ENCODE results near the gene PRICKLE1. TPM values are rescaled to one million over a fixed set of nuclear protein-coding genes. Genes with fewer than 3 reads are reported as not detected.

The PRICKLE1 gene
- total RNA-seq, 1 donor from 2014 or later: 18.8 TPM

DNA sequence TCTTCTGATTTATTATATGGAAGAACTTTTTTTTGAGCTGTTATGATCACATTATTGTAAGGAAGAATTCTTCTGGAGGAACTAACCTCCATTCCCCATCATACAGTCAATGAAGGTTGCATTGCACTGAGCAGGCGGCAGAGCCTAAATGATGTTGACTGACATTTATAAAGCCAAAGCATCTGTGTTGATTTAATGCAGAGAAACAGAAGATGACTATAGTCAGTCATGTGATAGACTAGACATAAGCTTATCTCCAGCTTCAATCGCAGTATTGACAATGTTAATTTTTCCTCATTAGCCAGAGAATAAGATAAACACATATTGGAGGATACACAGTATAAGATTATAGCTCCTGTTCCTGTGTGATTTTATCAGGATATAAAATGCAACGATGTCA, 82.0 kb downstream of the PRICKLE1 start:
- Histone ChIP-seq H3K27me3 (ENCODE audit: low read depth) (no peaks in the 10 kb centered on the region), H3K4me3 (no peak overlapping the region), H3K36me3 (no peaks in the 10 kb centered on the region), H3K4me1 (peaks cover 4% of the 10 kb centered on the region), H3K9me3 (no peaks in the 10 kb centered on the region), H3K27ac (no peak overlapping the region)
- ATAC-seq (no peak), DNase-seq (no peak)
- intact Hi-C loops (cut with DNase I): no loop called here
- TF ChIP-seq, protein P1, sequence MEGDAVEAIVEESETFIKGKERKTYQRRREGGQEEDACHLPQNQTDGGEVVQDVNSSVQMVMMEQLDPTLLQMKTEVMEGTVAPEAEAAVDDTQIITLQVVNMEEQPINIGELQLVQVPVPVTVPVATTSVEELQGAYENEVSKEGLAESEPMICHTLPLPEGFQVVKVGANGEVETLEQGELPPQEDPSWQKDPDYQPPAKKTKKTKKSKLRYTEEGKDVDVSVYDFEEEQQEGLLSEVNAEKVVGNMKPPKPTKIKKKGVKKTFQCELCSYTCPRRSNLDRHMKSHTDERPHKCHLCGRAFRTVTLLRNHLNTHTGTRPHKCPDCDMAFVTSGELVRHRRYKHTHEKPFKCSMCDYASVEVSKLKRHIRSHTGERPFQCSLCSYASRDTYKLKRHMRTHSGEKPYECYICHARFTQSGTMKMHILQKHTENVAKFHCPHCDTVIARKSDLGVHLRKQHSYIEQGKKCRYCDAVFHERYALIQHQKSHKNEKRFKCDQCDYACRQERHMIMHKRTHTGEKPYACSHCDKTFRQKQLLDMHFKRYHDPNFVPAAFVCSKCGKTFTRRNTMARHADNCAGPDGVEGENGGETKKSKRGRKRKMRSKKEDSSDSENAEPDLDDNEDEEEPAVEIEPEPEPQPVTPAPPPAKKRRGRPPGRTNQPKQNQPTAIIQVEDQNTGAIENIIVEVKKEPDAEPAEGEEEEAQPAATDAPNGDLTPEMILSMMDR (IDR thresholded peaks at IDR 0.05): no peak

DNA sequence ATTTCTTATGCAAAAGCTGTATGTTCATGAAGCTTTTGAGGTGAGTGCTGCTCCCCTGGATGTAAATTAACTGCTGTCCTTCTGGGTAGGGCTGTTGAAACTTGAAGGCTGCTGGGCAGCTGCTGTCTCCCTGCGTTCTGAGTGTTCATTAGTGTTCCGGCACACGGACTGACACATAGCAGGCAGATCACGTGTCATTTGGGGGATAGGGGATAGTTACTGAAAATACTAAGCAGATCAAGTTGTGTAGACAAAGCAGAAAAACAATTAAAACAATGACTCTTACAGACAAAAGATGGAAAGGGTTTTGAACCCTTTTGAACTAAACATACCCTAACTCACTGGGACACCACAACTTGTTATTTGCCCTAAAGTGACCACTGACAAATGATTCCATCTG, 82.5 kb downstream of the PRICKLE1 start:
- H3K4me1 ChIP-seq: peaks cover 4% of the 10 kb centered on the region
- DNase-seq (no peak), ATAC-seq (no peak)
- intact Hi-C loops (cut with DNase I): no loop called here
- no peaks in the 10 kb centered on the region for H3K9me3 ChIP-seq
- TF ChIP-seq, protein P1 (IDR thresholded peaks at IDR 0.05): no peak
- no peaks in the 10 kb centered on the region for H3K27me3 ChIP-seq (ENCODE audit: low read depth)
- no peak overlapping the region for H3K4me3 ChIP-seq
- no peak overlapping the region for H3K27ac ChIP-seq
- no peaks in the 10 kb centered on the region for H3K36me3 ChIP-seq

DNA sequence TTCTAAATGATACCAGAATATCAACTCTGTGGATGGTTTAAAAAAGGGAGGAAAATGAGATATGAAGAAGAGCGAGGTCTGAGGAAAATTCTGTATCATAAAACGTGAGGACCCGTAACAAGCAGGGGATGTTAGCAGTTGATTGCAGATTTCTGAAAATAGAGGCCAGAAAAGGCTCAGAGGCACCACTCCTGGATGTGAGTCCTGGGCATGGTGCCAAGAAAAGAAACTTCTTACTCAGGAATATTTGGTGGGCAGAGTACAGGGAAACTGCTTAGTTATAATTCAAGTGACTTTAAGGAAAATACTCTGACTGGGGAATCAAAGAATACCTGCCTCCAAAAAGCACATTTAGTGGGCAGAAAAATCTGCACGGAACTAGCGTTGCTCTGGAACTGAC, 85.5 kb downstream of the PRICKLE1 start:
- intact Hi-C loops (cut with DNase I): no loop called here
- DNase-seq: no peak

DNA sequence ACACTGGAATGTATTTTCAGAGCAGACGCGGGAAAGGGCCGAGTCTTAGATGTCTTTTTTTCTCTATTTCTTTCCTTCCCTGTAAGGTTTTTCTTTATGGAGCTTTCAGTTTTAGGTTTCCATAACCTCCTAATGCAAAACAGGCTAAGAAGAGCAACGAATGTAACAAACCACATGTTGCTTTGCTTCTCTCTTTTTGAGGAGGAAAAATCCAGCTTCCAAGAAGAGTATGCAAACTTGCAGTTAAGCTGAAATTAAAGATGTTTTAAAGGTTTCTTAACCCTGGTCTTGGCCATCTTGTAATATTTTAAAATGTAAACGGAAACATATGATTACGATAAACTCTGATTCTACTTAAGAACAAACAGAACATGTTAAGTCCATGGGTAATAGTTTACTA, 86.9 kb downstream of the PRICKLE1 start:
- TF ChIP-seq, protein P1 (IDR thresholded peaks at IDR 0.05): no peak
- H3K27ac ChIP-seq: no peak overlapping the region
- H3K36me3 ChIP-seq: no peaks in the 10 kb centered on the region
- DNase-seq (no peak), ATAC-seq (no peak)
- H3K27me3 ChIP-seq (ENCODE audit: low read depth): no peaks in the 10 kb centered on the region
- intact Hi-C loops (cut with DNase I): no loop called here
- H3K4me3 ChIP-seq: no peak overlapping the region
- no peaks in the 10 kb centered on the region for H3K9me3 ChIP-seq
- peaks cover 4% of the 10 kb centered on the region for H3K4me1 ChIP-seq

More for the DNA sequence above, 85.5 kb downstream of the PRICKLE1 start:
- Histone ChIP-seq H3K4me3 (no peak overlapping the region), H3K9me3 (no peaks in the 10 kb centered on the region), H3K27me3 (ENCODE audit: low read depth) (no peaks in the 10 kb centered on the region), H3K4me1 (peaks cover 4% of the 10 kb centered on the region), H3K36me3 (no peaks in the 10 kb centered on the region), H3K27ac (no peak overlapping the region)
- no peak for ATAC-seq
- TF ChIP-seq, protein P1 (IDR thresholded peaks at IDR 0.05): no peak

DNA sequence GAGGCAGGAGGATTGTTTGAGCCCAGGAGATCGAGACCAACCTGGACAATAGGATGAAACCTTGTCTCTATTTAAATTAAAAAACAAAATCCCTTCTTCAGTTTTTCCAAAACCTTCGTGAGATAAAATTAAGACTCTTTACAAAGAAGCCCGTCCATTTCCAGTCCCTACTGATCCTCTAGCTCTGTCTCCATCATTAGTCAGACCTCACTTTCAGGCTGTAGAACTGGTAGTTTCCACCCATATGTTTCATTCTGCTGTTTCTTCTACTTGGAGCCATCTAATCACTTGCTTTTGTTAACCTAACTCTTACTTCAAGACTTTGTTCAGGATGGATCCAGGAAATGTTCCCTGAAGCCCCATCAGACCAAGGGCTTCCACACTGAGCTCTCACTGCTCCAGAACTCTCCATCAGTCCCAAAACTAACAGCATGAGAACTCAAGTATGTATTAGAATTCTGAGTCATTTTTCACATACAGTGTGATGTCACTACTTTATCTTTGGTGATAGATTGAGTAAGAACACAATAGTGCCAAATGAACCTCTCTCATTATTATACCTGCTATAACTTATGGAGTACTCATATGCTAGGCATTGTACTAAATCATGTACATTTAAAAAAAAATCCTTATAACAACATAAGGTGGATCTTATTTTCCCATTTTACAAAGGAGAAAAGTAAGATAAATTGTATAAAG, 90.8 kb downstream of the PRICKLE1 start:
- TF ChIP-seq, protein P1 (IDR thresholded peaks at IDR 0.05): no peak
- H3K27ac ChIP-seq: no peak overlapping the region
- ATAC-seq (no peak), DNase-seq (no peak)
- H3K9me3 ChIP-seq: no peaks in the 10 kb centered on the region
- intact Hi-C loops (cut with DNase I): no loop called here
- H3K27me3 ChIP-seq (ENCODE audit: low read depth): no peaks in the 10 kb centered on the region
- H3K4me1 ChIP-seq: no peaks in the 10 kb centered on the region
- no peak overlapping the region for H3K4me3 ChIP-seq
- H3K36me3 ChIP-seq: no peaks in the 10 kb centered on the region

Data from lower lobe of right lung (tissue), 2 donors.